WERI-Rb-1 (cell line): Measurements from ENCODE around the gene RCN2.

Experiments
- DNase-seq: peaks from one replicate; pipeline ENCODE4 v3.0.0-alpha.2; 2020
- H3K27ac ChIP-seq: fragments of 250-450 bp; sonication (Bioruptor Pico); 2 replicates; pipeline ENCODE4 v1.5.1; 2020; ENCODE audit warnings: mild to moderate bottlenecking, moderate library complexity
- H3K27me3 ChIP-seq: fragments of 250-450 bp; sonication (Bioruptor Pico); 2 replicates; pipeline ENCODE4 v1.5.1; 2021; ENCODE audit warnings: mild to moderate bottlenecking, low read depth, moderate library complexity; ENCODE audit not compliant: insufficient read depth, severe bottlenecking
- H3K36me3 ChIP-seq: fragments of 250-450 bp; sonication (Bioruptor Pico); 2 replicates; pipeline ENCODE4 v1.5.1; 2020; ENCODE audit warnings: mild to moderate bottlenecking, moderate library complexity
- H3K4me3 ChIP-seq: 2 replicates; pipeline ENCODE4 v1.5.1; 2011; ENCODE audit warnings: low read depth, mild to moderate bottlenecking, control low read depth, low read length
- H3K9me3 ChIP-seq: fragments of 250-450 bp; sonication (Bioruptor Pico); 2 replicates; pipeline ENCODE4 v1.5.1; 2021; ENCODE audit warnings: mild to moderate bottlenecking, moderate library complexity; ENCODE audit not compliant: severe bottlenecking
- CTCF ChIP-seq: IDR thresholded peaks from 2 replicates; pipeline ENCODE4 v1.5.1; 2011; ENCODE audit warnings: low read depth, mild to moderate bottlenecking, control low read depth, inconsistent platforms, low read length

Gene RCN2

GRCh38 chr15:76993114-76993725 is 61.7 kb downstream of the RCN2 start:
- DNase-seq = no peak
- no peak for TF ChIP-seq CTCF
- H3K9me3 ChIP-seq = no peaks in the 10 kb centered on the region
- no peaks in the 10 kb centered on the region for H3K36me3 ChIP-seq
- H3K27ac ChIP-seq = no peak overlapping the region
- no peak overlapping the region for H3K4me3 ChIP-seq
- no peaks in the 10 kb centered on the region for H3K27me3 ChIP-seq

GRCh38 chr15:76994001-76994400 is 62.5 kb downstream of the RCN2 start:
- H3K4me3 ChIP-seq = no peak overlapping the region
- no peak for TF ChIP-seq CTCF
- no peak for DNase-seq
- no peaks in the 10 kb centered on the region for H3K36me3 ChIP-seq
- no peaks in the 10 kb centered on the region for H3K27me3 ChIP-seq
- no peaks in the 10 kb centered on the region for H3K9me3 ChIP-seq
- no peak overlapping the region for H3K27ac ChIP-seq

- no peaks in the 10 kb centered on the region for H3K9me3 ChIP-seq
- TF ChIP-seq CTCF = no peak
- no peak for DNase-seq
- H3K27me3 ChIP-seq = no peaks in the 10 kb centered on the region
- H3K4me3 ChIP-seq = no peak overlapping the region
- H3K27ac ChIP-seq = no peak overlapping the region
- H3K36me3 ChIP-seq = no peaks in the 10 kb centered on the region
These were observed 62.9 kb downstream of the RCN2 start for GRCh38 chr15:76994496-76994895.

GRCh38 chr15:76994971-76995945 is 63.7 kb downstream of the RCN2 start, which contains the start of gene PSTPIP1:
TSS of gene PSTPIP1 (plus strand) at chr15:76995126. CDS start at chr15:76995574, 448 bp downstream.
- no peaks in the 10 kb centered on the region for H3K27me3 ChIP-seq
- H3K4me3 ChIP-seq = no peak within 1 kb of the TSS
- no peaks in the 10 kb centered on the region for H3K9me3 ChIP-seq
- no peak for DNase-seq
- TF ChIP-seq CTCF = no peak
- H3K36me3 ChIP-seq = no peaks in the 10 kb centered on the region
- no peak within 1 kb of the TSS for H3K27ac ChIP-seq

- no peak overlapping the region for H3K27ac ChIP-seq
These were observed 64.6 kb downstream of the RCN2 start for GRCh38 chr15:76996076-76996525.

More at GRCh38 chr15:76996076-76996525, 64.6 kb downstream of the RCN2 start:
- Histone ChIP-seq H3K36me3 (no peaks in the 10 kb centered on the region), H3K4me3 (no peak overlapping the region), H3K27me3 (no peaks in the 10 kb centered on the region), H3K9me3 (no peaks in the 10 kb centered on the region)
- TF ChIP-seq CTCF = no peak
- no peak for DNase-seq
